Retinal pigment epithelial cell (primary cell): ENCODE data around the gene FGFR2.
A peak's percentile ranks its signal among the peaks of the same experiment; 100 is the strongest.

Experiments used
- DNase-seq: peaks from one replicate; pipeline ENCODE4 v3.0.0-alpha.2; 2010; ENCODE audit warnings: low read depth
- H3K4me3 ChIP-seq: 2 replicates; pipeline ENCODE4 v1.5.1; 2011; ENCODE audit warnings: mild to moderate bottlenecking, low read length, control low read depth, moderate library complexity
- CTCF ChIP-seq: conservative IDR thresholded peaks from 2 replicates; pipeline ENCODE4 v1.5.1; 2011; ENCODE audit warnings: low read depth, low read length, control low read depth, inconsistent platforms

FGFR2 gene

GRCh38 chr10:121594623-121595350, 3.5 kb downstream of the FGFR2 start:
- no peak for TF ChIP-seq CTCF
- no peak overlapping the region for H3K4me3 ChIP-seq
- no peak for DNase-seq

GRCh38 chr10:121594076-121594475, 4.2 kb downstream of the FGFR2 start:
- no peak for TF ChIP-seq CTCF
- no peak overlapping the region for H3K4me3 ChIP-seq
- no peak for DNase-seq

- no peak overlapping the region for H3K4me3 ChIP-seq
- no peak for DNase-seq
- TF ChIP-seq CTCF = no peak
These were observed 4.8 kb downstream of the FGFR2 start for GRCh38 chr10:121593281-121594075.

- H3K4me3 ChIP-seq = no peak overlapping the region
- TF ChIP-seq CTCF = peak; percentile 33
- DNase-seq = no peak
These were observed 5.9 kb downstream of the FGFR2 start for GRCh38 chr10:121592155-121592890.

GRCh38 chr10:121591186-121591585, 7.1 kb downstream of the FGFR2 start:
- no peak for TF ChIP-seq CTCF
- no peak overlapping the region for H3K4me3 ChIP-seq
- DNase-seq = no peak

GRCh38 chr10:121590772-121591171, 7.5 kb downstream of the FGFR2 start:
- H3K4me3 ChIP-seq = no peak overlapping the region
- TF ChIP-seq CTCF = no peak
- no peak for DNase-seq
